ENCODE measurements around the gene IQGAP3.
"Not testable (repeated sequence)": the region's sequence is repeated elsewhere in the genome, so short reads cannot be mapped to it uniquely, and the experiment has no call there.

The IQGAP3 gene

DNA sequence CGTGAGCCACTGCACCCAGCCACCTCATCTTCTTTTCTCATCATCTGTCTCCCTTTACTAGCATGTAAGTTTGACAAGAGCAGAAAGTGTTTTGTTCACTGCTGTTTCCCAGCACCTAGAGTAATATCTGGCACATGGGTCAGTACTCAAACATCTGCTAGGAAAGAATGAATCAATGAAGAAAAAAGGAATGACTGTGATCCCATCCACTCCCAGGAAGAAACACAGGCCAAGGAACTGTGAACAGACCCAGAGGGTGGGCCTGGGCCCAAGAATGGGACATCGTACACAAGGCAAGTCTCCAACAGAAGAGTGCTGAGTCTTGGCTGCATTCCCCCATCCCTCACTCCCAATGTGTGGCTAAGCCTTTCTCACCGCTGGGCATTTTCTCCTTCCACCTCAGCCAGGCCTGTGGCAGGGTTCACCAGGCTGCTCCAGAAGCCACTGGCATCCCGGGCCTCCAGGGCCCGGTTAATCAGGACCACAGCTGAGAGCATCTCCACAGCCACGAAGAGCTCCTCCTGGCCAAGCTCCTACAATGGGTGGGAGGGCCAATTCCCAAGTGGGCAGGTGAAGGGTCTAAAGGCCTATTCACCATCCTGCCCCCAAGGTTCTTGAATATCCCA lies 18.4 kb downstream of the IQGAP3 start:
- in situ Hi-C loops (cut with HindIII; ENCODE audit: low pct_ligation_motif_present, low sequenced_read_pairs), result no loop called here
- Histone ChIP-seq H3K27ac (no peak overlapping the region), H3K4me3 (ENCODE audit: low read depth, low read length) (no peak overlapping the region), H3K27me3 (replicated peaks) (no peaks in the 10 kb centered on the region), H3K36me3 (replicated peaks) (no peaks in the 10 kb centered on the region)
- DNase-seq, result no peak
- TF ChIP-seq, protein P1, sequence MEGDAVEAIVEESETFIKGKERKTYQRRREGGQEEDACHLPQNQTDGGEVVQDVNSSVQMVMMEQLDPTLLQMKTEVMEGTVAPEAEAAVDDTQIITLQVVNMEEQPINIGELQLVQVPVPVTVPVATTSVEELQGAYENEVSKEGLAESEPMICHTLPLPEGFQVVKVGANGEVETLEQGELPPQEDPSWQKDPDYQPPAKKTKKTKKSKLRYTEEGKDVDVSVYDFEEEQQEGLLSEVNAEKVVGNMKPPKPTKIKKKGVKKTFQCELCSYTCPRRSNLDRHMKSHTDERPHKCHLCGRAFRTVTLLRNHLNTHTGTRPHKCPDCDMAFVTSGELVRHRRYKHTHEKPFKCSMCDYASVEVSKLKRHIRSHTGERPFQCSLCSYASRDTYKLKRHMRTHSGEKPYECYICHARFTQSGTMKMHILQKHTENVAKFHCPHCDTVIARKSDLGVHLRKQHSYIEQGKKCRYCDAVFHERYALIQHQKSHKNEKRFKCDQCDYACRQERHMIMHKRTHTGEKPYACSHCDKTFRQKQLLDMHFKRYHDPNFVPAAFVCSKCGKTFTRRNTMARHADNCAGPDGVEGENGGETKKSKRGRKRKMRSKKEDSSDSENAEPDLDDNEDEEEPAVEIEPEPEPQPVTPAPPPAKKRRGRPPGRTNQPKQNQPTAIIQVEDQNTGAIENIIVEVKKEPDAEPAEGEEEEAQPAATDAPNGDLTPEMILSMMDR (IDR thresholded peaks at IDR 0.05; ENCODE audit: low read depth, low read length, missing control alignments), result no peak

DNA sequence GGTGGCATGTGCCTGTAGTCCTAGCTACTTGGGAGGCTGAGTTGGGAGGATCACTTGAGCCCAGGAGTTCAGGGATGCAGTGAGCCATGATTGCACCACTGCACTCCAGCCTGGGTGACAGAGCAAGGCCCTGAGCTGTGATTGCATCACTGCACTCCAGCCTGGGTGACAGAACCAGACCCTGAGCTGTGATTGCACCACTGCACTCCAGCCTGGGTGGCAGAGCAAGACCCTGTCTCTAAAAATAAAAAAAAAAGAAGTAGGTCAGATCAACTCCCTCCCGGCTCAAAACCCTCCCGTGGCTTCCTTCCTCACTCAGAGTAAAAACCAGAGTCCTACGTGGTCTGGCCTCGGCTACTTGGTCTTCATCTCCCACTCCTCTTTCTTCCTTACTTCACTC lies 19.4 kb downstream of the IQGAP3 start:
- H3K27ac ChIP-seq; H3K27me3 ChIP-seq (replicated peaks); DNase-seq; H3K4me3 ChIP-seq (ENCODE audit: low read depth, low read length); in situ Hi-C loops (cut with HindIII; ENCODE audit: low pct_ligation_motif_present, low sequenced_read_pairs); H3K36me3 ChIP-seq (replicated peaks): not testable (repeated sequence)

DNA sequence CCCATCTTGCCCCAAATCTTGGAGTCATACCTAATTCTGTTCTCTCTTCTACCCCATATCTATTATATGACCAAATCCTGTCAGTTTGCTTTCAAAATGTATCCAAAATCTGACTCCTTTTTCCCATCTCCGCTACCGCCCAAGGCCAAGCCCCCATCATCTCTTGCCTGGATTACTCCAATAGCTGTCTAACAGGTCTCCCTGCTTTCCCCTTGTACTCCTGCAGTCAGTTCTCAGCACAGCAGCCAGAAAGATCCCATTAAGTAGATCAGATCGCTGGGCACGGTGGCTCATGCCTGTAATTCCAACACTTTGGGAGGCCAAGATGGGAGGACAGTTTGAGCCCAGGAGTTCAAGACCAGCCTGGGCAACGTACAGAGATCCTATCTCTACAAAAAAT lies 19.8 kb downstream of the IQGAP3 start:
- Histone ChIP-seq H3K27ac (no peak overlapping the region), H3K36me3 (replicated peaks) (peaks cover under 1% of the 10 kb centered on the region), H3K4me3 (ENCODE audit: low read depth, low read length) (no peak overlapping the region), H3K27me3 (replicated peaks) (no peaks in the 10 kb centered on the region)
- TF ChIP-seq, protein P1 (IDR thresholded peaks at IDR 0.05; ENCODE audit: low read depth, low read length, missing control alignments), result no peak
- DNase-seq, result no peak
- in situ Hi-C loops (cut with HindIII; ENCODE audit: low pct_ligation_motif_present, low sequenced_read_pairs), result no loop called here

DNA sequence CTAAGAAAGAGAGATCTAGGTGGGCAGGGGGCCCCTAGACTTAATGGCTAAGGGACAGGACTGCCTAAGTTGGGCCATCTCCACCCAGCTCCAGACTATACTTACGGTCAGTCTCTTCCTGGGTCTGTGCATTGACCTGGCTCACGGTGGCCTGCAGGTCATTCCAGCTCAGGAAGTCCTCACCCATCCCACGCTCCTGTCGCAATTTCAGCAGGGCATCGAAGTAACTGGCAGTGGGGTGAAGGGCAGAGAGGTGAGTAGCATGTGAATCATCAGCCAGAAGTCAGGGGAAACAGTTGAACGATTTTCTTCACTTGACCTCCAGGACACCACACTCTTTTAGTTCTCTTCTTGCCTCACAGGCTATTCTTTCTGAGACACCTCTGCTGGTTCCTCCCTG lies 20.5 kb downstream of the IQGAP3 start:
- TF ChIP-seq, protein P1 (IDR thresholded peaks at IDR 0.05; ENCODE audit: low read depth, low read length, missing control alignments), result no peak
- DNase-seq, result no peak
- H3K27ac ChIP-seq, result no peak overlapping the region

DNA sequence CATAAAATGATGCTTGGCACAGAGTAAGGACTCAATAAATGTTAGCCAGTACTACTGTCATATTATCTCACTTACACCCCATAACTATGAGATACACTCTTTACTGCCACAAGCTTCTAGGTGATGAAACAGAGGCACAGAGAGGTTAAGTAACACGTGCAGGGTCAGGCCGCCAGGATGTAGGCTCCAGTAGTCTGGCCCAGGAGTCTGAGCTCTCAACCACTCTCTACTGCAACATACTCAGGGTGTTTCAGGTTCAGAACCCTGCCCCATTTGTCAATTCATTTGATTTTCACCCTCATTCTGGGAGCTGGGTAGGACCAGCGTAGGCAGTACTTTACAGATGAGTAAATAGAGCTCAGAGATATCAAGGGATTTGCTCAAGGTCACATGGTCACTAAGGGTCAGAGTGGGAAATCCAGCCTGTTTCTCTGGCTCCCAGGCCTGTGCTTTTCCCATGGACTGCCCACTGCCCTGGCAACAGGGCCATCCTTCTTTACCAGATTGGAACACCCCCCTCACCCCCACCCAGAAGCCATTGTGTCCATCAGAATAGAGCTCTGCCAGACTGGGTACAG lies 21.2 kb downstream of the IQGAP3 start:
- in situ Hi-C loops (cut with HindIII; ENCODE audit: low pct_ligation_motif_present, low sequenced_read_pairs), result no loop called here
- Histone ChIP-seq H3K36me3 (replicated peaks) (peaks cover 2% of the 10 kb centered on the region), H3K4me3 (ENCODE audit: low read depth, low read length) (no peak overlapping the region), H3K27me3 (replicated peaks) (no peaks in the 10 kb centered on the region), H3K27ac (no peak overlapping the region)
- TF ChIP-seq, protein P1 (IDR thresholded peaks at IDR 0.05; ENCODE audit: low read depth, low read length, missing control alignments), result no peak
- DNase-seq, result no peak

More for the DNA sequence above, 20.5 kb downstream of the IQGAP3 start:
- Histone ChIP-seq H3K27me3 (replicated peaks) (no peaks in the 10 kb centered on the region), H3K4me3 (ENCODE audit: low read depth, low read length) (no peak overlapping the region), H3K36me3 (replicated peaks) (peaks cover 2% of the 10 kb centered on the region)
- in situ Hi-C loops (cut with HindIII; ENCODE audit: low pct_ligation_motif_present, low sequenced_read_pairs), result no loop called here

DNA sequence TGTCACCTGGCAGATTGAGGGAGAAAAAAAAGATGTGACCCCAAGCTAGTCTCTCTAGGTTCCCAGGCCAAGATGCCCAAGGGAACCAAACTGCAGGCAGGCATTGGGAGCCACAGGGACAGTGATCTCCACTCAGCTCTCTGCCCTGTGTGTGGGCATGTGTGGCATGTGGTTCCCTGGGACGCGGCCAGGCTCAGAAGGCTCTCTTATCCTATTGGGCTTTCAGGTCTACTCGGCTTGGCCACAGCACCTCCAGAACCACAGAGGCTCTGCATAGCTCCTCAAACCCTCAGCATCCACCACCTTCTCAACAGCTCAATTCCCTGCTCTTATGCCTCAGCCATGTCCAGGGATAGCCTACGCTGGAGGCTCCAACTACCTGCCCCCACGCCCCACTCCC lies 22.0 kb downstream of the IQGAP3 start:
- no peak overlapping the region for H3K27ac ChIP-seq
- no peaks in the 10 kb centered on the region for H3K27me3 ChIP-seq (replicated peaks)
- DNase-seq, result no peak
- peaks cover 2% of the 10 kb centered on the region for H3K36me3 ChIP-seq (replicated peaks)
- TF ChIP-seq, protein P1 (IDR thresholded peaks at IDR 0.05; ENCODE audit: low read depth, low read length, missing control alignments), result no peak
- in situ Hi-C loops (cut with HindIII; ENCODE audit: low pct_ligation_motif_present, low sequenced_read_pairs), result no loop called here
- H3K4me3 ChIP-seq (ENCODE audit: low read depth, low read length), result no peak overlapping the region

All from brain microvascular endothelial cell (primary cell).